WTC11 (cell line): ENCODE results near the gene DNA2. TPM values are rescaled to one million over a fixed set of nuclear protein-coding genes. Genes with fewer than 3 reads are reported as not detected.
"Not testable (repeated sequence)": the region's sequence is repeated elsewhere in the genome, so short reads cannot be mapped to it uniquely, and the experiment has no call there.

ENCODE experiments used
- ATAC-seq: fragments of 200-7000 bp; cut with Tn5 transposase; 2 replicates; pipeline ENCODE4 v1.10.0; 2021; ENCODE audit warnings: mild to moderate bottlenecking, moderate library complexity
- CTCF ChIA-PET: fragments of 300-600 bp; sonication (Branson Sonifier 250); formaldehyde crosslinking; loops from one replicate; lab custom pipeline; 2021; ENCODE audit warnings: antibody characterized with exemption; lab: Charles Lee
- POLR2A ChIA-PET: fragments of 350-600 bp; sonication (Branson Sonifier 250); formaldehyde crosslinking; loops from one replicate; lab custom pipeline; 2021; ENCODE audit warnings: antibody characterized with exemption; lab: Charles Lee
- DNase-seq: peaks from one replicate; pipeline ENCODE4 v3.0.0; 2021; ENCODE audit warnings: low spot score
- H3K27ac Mint-ChIP-seq: 2 replicates; pipeline ENCODE4 v1.8.0; 2021; ENCODE audit warnings: mixed read lengths
- H3K27me3 Mint-ChIP-seq: 2 replicates; pipeline ENCODE4 v1.8.0; 2021; ENCODE audit warnings: low read depth, mild to moderate bottlenecking, moderate library complexity, mixed read lengths
- H3K36me3 Mint-ChIP-seq: 2 replicates; pipeline ENCODE4 v1.8.0; 2021; ENCODE audit warnings: mixed read lengths
- H3K4me1 Mint-ChIP-seq: 2 replicates; pipeline ENCODE4 v1.8.0; 2022; ENCODE audit warnings: mixed read lengths
- H3K4me3 Mint-ChIP-seq: 2 replicates; pipeline ENCODE4 v1.8.0; 2021; ENCODE audit warnings: mild to moderate bottlenecking, moderate library complexity, mixed read lengths
- H3K9me3 Mint-ChIP-seq: 2 replicates; pipeline ENCODE4 v1.8.0; 2021; ENCODE audit warnings: mixed read lengths
- CREB1 ChIP-seq: sonication (generic); formaldehyde crosslinking; IDR thresholded peaks from 2 replicates; pipeline ENCODE4 v1.8.0; 2023; ENCODE audit warnings: mild to moderate bottlenecking, missing genetic modification reagents
- ELF4 ChIP-seq: sonication (generic); formaldehyde crosslinking; IDR thresholded peaks from 2 replicates; pipeline ENCODE4 v1.8.1; 2022; ENCODE audit warnings: low read depth, mild to moderate bottlenecking, moderate library complexity, missing genetic modification reagents
- FOXJ3 ChIP-seq: sonication (generic); formaldehyde crosslinking; IDR thresholded peaks from 2 replicates; pipeline ENCODE4 v1.9.0; 2021; ENCODE audit warnings: missing genetic modification reagents, mild to moderate bottlenecking, borderline replicate concordance
- GABPB1 ChIP-seq: sonication (generic); formaldehyde crosslinking; IDR thresholded peaks from 2 replicates; pipeline ENCODE4 v1.8.1; 2023; ENCODE audit warnings: mild to moderate bottlenecking, missing genetic modification reagents
- GTF2I ChIP-seq: fragments of 250-450 bp; sonication (Bioruptor Pico); conservative IDR thresholded peaks from 2 replicates; pipeline ENCODE4 v1.4.0; 2021; ENCODE audit warnings: mild to moderate bottlenecking
- HMGA2 ChIP-seq: fragments of 250-450 bp; sonication (Bioruptor Pico); IDR thresholded peaks from 2 replicates; pipeline ENCODE4 v1.4.0; 2021; ENCODE audit warnings: mild to moderate bottlenecking, moderate library complexity
- JAZF1 ChIP-seq: fragments of 250-450 bp; sonication (Bioruptor Pico); IDR thresholded peaks from 2 replicates; pipeline ENCODE4 v1.9.0; 2021; ENCODE audit warnings: moderate library complexity, mild to moderate bottlenecking, inconsistent platforms
- JUN ChIP-seq: sonication (generic); formaldehyde crosslinking; IDR thresholded peaks from 2 replicates; pipeline ENCODE4 v1.8.0; 2023; ENCODE audit warnings: mild to moderate bottlenecking, missing genetic modification reagents
- NFATC4 ChIP-seq: fragments of 250-450 bp; sonication (Bioruptor Pico); IDR thresholded peaks from 2 replicates; pipeline ENCODE4 v1.9.0; 2021; ENCODE audit warnings: mild to moderate bottlenecking
- NFYB ChIP-seq: sonication (generic); formaldehyde crosslinking; conservative IDR thresholded peaks from 2 replicates; pipeline ENCODE4 v1.8.0; 2022; ENCODE audit warnings: low read depth, missing genetic modification reagents
- RELA ChIP-seq: sonication (generic); formaldehyde crosslinking; IDR thresholded peaks from 2 replicates; pipeline ENCODE4 v1.8.1; 2022; ENCODE audit warnings: missing genetic modification reagents, mild to moderate bottlenecking, borderline replicate concordance
- RORB ChIP-seq: fragments of 250-450 bp; sonication (Bioruptor Pico); IDR thresholded peaks from 2 replicates; pipeline ENCODE4 v1.9.0; 2021; ENCODE audit warnings: mild to moderate bottlenecking
- SMAD4 ChIP-seq: sonication (generic); formaldehyde crosslinking; IDR thresholded peaks from 2 replicates; pipeline ENCODE4 v1.8.0; 2022; ENCODE audit warnings: mild to moderate bottlenecking, missing genetic modification reagents
- SP1 ChIP-seq: sonication (generic); formaldehyde crosslinking; conservative IDR thresholded peaks from 2 replicates; pipeline ENCODE4 v1.8.1; 2022; ENCODE audit warnings: missing genetic modification reagents
- TEAD4 ChIP-seq: sonication (generic); formaldehyde crosslinking; IDR thresholded peaks from 2 replicates; pipeline ENCODE4 v1.8.0; 2022; ENCODE audit warnings: mild to moderate bottlenecking, missing genetic modification reagents
- ZNF121 ChIP-seq: sonication (generic); formaldehyde crosslinking; IDR thresholded peaks from 2 replicates; pipeline ENCODE4 v1.8.0; 2023; ENCODE audit warnings: missing genetic modification reagents
- ZNF423 ChIP-seq: fragments of 250-450 bp; sonication (Bioruptor Pico); IDR thresholded peaks from 2 replicates; pipeline ENCODE4 v2.1.2; 2022; ENCODE audit warnings: mild to moderate bottlenecking, moderate library complexity
- total RNA-seq: library from RNA; stranded (reverse); gene quantifications from 3 replicates; pipeline ENCODE4 v1.2.3, GENCODE V29; 2021
- TF ChIP-seq, protein P1 (sequence below): sonication (generic); formaldehyde crosslinking; IDR thresholded peaks from 2 replicates; pipeline ENCODE4 v1.8.1; 2022; ENCODE audit warnings: mild to moderate bottlenecking, moderate library complexity, missing genetic modification reagents
- TF ChIP-seq, protein P2 (sequence below): sonication (generic); formaldehyde crosslinking; IDR thresholded peaks from 2 replicates; pipeline ENCODE4 v1.8.0; 2023; ENCODE audit warnings: mild to moderate bottlenecking, missing genetic modification reagents
- TF ChIP-seq, protein P3 (sequence below): sonication (generic); formaldehyde crosslinking; IDR thresholded peaks from 2 replicates; pipeline ENCODE4 v1.8.1; 2023; ENCODE audit warnings: mild to moderate bottlenecking, missing genetic modification reagents, borderline replicate concordance
- TF ChIP-seq, protein P4 (sequence below): sonication (generic); formaldehyde crosslinking; IDR thresholded peaks from 2 replicates; pipeline ENCODE4 v1.8.0; 2022; ENCODE audit warnings: mild to moderate bottlenecking, missing genetic modification reagents
- TF ChIP-seq, protein P5 (sequence below): fragments of 250-450 bp; sonication (Bioruptor Pico); conservative IDR thresholded peaks from 2 replicates; pipeline ENCODE4 v1.9.0; 2021; ENCODE audit warnings: mild to moderate bottlenecking

Gene DNA2
- total RNA-seq, 1 experiment from 2014 or later, result 46.3 TPM

DNA sequence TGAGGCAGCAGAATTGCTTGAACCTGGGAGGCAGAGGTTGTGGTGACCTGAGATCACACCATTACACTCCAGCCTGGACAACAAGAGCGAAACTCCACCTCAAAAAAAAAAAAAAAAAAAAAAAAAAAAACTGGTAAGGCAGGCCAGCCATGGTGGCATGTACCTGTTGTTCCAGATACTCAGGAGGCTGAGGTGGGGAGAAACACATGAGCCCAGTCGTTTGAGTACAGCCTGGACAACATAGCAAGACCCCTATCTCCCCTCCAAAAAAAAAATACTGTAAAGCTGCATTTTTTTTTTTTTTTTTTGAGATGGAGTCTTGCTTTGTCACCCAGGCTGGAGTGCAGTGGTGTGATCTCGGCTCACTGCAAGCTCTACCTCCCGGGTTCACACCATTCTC is 7.0 kb downstream of the DNA2 start:
- 0 out of 2 replicates have a peak, but pooled peaks have one; percentile 9 for TF ChIP-seq ZNF121 (CRISPR knock-in tag)
- TF ChIP-seq, all 79 proteins: peak for 1; not testable (repeated sequence) for 78
- CTCF ChIA-PET, result not testable (repeated sequence)

DNA sequence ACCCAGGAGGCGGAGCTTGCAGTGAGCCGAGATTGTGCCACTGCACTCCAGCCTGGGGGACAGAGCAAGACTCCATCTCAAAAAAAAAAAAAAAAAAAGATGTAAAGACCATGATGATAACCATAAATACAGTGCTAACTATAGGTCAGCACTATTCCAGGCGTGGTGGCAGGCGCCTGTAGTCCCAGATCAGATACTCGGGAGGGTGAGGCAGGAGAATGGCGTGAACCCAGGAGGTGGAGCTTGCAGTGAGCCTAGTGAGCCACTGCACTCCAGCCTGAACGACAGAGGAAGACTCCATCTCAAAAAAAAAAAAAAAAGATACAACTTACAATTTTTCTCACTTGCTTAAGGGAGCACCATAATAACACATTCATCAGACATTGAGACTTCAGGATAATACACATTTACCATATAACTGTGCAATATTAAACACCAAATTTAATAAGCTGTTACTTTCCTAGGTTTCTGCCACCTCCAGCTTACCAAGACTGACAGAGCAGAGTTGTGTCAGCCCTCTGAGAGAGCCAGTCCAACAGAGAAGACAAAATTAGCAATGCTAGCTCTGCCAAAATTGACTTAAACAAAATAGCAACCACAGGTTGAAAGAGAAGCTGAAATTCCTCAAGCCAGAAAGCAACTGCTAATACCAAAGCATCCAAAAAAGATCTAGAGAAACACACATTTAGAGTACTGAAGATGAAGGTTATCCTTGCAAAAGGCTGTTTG is 8.2 kb downstream of the DNA2 start:
- Mint-ChIP-seq H3K27me3 (no peaks in the 10 kb centered on the region), H3K27ac (no peak overlapping the region), H3K4me1 (no peaks in the 10 kb centered on the region), H3K4me3 (no peak overlapping the region), H3K36me3 (peaks cover 76% of the 10 kb centered on the region), H3K9me3 (no peaks in the 10 kb centered on the region; the same call in 1 of the 2 replicates)
- TF ChIP-seq ZNF423, result no peak
- TF ChIP-seq RELA (CRISPR knock-in tag), result no peak
- no peak for TF ChIP-seq JAZF1
- TF ChIP-seq, protein P1, sequence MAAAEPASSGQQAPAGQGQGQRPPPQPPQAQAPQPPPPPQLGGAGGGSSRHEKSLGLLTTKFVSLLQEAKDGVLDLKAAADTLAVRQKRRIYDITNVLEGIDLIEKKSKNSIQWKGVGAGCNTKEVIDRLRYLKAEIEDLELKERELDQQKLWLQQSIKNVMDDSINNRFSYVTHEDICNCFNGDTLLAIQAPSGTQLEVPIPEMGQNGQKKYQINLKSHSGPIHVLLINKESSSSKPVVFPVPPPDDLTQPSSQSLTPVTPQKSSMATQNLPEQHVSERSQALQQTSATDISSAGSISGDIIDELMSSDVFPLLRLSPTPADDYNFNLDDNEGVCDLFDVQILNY (CRISPR knock-in tag), result no peak
- TF ChIP-seq GTF2I (CRISPR knock-in tag), result no peak
- TF ChIP-seq SMAD4 (CRISPR knock-in tag), result no peak
- TF ChIP-seq TEAD4 (CRISPR knock-in tag), result no peak
- no peak for TF ChIP-seq CREB1 (CRISPR knock-in tag)
- no peak for TF ChIP-seq NFATC4 (CRISPR knock-in tag)
- POLR2A ChIA-PET, result interaction anchor here (0.7 kb wide), 1 partner anchor 1029 kb away, joined by 4 read pairs; no protein-coding TSS in a partner anchor
- ATAC-seq (no peak), DNase-seq (no peak)
- CTCF ChIA-PET, result interaction anchor here (0.6 kb wide), 1 partner anchor 31 kb away, joined by 3 read pairs; no protein-coding TSS in a partner anchor

More for the DNA sequence above, 7.0 kb downstream of the DNA2 start:
- ATAC-seq, H3K4me1 Mint-ChIP-seq, H3K27ac Mint-ChIP-seq, H3K27me3 Mint-ChIP-seq, POLR2A ChIA-PET, H3K9me3 Mint-ChIP-seq, H3K4me3 Mint-ChIP-seq, DNase-seq: not testable (repeated sequence)
- H3K36me3 Mint-ChIP-seq, result peaks cover 76% of the 10 kb centered on the region

DNA sequence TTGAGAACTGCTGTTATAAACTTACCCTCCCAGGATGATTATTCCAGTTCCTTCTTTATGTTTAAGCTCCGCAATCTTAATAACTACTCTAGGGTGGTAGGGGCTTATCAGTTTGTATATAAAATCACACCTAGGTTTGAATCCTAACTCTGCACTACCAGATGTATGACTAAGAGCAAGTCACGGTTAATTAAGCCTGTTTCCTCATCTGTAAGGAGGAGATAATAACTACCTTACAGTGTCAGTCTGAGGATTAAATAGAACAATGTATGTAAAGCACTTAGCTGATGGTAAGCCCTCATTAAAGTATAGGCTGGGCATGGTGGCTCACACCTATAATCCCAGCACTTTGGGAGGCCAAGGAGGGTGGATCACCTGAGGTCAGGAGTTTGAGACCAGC is 9.2 kb downstream of the DNA2 start:
- ATAC-seq, result no peak
- no peaks in the 10 kb centered on the region for H3K27me3 Mint-ChIP-seq
- ChIA-PET CTCF (interaction anchor here (0.6 kb wide), 1 partner anchor 32 kb away, joined by 3 read pairs; no protein-coding TSS in a partner anchor), POLR2A (no interaction called here)
- DNase-seq, result no peak
- no peak overlapping the region for H3K27ac Mint-ChIP-seq
- no peaks in the 10 kb centered on the region; the same call in 1 of the 2 replicates for H3K9me3 Mint-ChIP-seq
- H3K4me3 Mint-ChIP-seq, result no peak overlapping the region
- no peaks in the 10 kb centered on the region for H3K4me1 Mint-ChIP-seq
- H3K36me3 Mint-ChIP-seq, result peaks cover 75% of the 10 kb centered on the region
- TF ChIP-seq ELF4 (CRISPR knock-in tag) (no peak), FOXJ3 (CRISPR knock-in tag) (no peak), NFYB (CRISPR knock-in tag) (no peak), SMAD4 (CRISPR knock-in tag) (no peak), SP1 (CRISPR knock-in tag) (no peak), RORB (CRISPR knock-in tag) (no peak), JUN (no peak), GABPB1 (no peak), HMGA2 (CRISPR knock-in tag) (no peak), CREB1 (CRISPR knock-in tag) (no peak)
- TF ChIP-seq, protein P2, sequence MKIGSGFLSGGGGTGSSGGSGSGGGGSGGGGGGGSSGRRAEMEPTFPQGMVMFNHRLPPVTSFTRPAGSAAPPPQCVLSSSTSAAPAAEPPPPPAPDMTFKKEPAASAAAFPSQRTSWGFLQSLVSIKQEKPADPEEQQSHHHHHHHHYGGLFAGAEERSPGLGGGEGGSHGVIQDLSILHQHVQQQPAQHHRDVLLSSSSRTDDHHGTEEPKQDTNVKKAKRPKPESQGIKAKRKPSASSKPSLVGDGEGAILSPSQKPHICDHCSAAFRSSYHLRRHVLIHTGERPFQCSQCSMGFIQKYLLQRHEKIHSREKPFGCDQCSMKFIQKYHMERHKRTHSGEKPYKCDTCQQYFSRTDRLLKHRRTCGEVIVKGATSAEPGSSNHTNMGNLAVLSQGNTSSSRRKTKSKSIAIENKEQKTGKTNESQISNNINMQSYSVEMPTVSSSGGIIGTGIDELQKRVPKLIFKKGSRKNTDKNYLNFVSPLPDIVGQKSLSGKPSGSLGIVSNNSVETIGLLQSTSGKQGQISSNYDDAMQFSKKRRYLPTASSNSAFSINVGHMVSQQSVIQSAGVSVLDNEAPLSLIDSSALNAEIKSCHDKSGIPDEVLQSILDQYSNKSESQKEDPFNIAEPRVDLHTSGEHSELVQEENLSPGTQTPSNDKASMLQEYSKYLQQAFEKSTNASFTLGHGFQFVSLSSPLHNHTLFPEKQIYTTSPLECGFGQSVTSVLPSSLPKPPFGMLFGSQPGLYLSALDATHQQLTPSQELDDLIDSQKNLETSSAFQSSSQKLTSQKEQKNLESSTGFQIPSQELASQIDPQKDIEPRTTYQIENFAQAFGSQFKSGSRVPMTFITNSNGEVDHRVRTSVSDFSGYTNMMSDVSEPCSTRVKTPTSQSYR (CRISPR knock-in tag), result no peak
- TF ChIP-seq, protein P3, sequence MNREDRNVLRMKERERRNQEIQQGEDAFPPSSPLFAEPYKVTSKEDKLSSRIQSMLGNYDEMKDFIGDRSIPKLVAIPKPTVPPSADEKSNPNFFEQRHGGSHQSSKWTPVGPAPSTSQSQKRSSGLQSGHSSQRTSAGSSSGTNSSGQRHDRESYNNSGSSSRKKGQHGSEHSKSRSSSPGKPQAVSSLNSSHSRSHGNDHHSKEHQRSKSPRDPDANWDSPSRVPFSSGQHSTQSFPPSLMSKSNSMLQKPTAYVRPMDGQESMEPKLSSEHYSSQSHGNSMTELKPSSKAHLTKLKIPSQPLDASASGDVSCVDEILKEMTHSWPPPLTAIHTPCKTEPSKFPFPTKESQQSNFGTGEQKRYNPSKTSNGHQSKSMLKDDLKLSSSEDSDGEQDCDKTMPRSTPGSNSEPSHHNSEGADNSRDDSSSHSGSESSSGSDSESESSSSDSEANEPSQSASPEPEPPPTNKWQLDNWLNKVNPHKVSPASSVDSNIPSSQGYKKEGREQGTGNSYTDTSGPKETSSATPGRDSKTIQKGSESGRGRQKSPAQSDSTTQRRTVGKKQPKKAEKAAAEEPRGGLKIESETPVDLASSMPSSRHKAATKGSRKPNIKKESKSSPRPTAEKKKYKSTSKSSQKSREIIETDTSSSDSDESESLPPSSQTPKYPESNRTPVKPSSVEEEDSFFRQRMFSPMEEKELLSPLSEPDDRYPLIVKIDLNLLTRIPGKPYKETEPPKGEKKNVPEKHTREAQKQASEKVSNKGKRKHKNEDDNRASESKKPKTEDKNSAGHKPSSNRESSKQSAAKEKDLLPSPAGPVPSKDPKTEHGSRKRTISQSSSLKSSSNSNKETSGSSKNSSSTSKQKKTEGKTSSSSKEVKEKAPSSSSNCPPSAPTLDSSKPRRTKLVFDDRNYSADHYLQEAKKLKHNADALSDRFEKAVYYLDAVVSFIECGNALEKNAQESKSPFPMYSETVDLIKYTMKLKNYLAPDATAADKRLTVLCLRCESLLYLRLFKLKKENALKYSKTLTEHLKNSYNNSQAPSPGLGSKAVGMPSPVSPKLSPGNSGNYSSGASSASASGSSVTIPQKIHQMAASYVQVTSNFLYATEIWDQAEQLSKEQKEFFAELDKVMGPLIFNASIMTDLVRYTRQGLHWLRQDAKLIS (CRISPR knock-in tag), result no peak
- TF ChIP-seq, protein P4, sequence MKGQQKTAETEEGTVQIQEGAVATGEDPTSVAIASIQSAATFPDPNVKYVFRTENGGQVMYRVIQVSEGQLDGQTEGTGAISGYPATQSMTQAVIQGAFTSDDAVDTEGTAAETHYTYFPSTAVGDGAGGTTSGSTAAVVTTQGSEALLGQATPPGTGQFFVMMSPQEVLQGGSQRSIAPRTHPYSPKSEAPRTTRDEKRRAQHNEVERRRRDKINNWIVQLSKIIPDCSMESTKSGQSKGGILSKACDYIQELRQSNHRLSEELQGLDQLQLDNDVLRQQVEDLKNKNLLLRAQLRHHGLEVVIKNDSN (CRISPR knock-in tag), result no peak
- TF ChIP-seq, protein P5, sequence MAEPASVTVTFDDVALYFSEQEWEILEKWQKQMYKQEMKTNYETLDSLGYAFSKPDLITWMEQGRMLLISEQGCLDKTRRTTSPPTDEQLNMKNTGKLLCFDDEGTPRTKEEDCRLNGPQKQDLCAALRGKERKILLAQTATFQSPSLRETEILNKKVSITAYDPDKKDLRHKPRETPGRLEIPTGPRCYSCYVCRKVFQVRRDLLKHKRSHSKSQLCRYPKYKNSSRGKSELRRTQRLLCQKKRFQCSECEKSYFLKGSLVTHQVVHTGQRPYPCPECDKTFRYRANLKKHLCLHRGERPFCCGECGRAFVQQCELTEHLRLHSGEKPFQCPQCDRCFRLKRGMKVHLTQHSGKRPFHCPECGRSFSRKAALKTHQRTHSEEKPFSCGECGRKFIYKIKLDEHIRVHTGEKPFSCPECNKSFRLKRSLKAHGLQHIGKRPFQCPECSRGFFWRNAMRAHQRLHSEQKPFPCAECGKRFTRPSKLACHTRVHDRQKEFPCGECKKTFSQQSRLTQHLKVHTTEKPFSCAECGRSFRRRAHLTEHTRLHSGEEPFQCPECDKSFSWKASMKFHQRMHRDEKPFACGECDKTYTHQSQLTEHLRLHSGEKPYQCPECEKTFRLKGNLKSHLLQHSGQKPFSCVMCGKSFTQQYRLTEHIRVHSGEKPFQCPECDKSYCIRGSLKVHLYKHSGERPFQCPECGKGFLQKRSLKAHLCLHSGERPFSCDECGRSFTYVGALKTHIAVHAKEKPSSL (CRISPR knock-in tag), result no peak
